Spinal cord (tissue), 10 donors: ENCODE measurements around the gene IGF2. TPM values are rescaled to one million over a fixed set of nuclear protein-coding genes. Genes with fewer than 3 reads are reported as not detected.

ENCODE experiments used
- DNase-seq, 6 donors: peaks; one replicate each; pipeline versions ENCODE4 v3.0.0 to v3.0.0-alpha.2; 2013 to 2015; ENCODE audit warnings: low spot score in 6 of 6, low read depth in 4 of 6
- H3K27ac ChIP-seq: one replicate; pipeline ENCODE4 v1.5.1; 2013; ENCODE audit warnings: low read depth, low read length, control low read depth
- H3K27me3 ChIP-seq: one replicate; pipeline ENCODE4 v1.6.1; 2013; ENCODE audit warnings: low read length; ENCODE audit not compliant: control insufficient read depth, insufficient read depth
- H3K36me3 ChIP-seq: one replicate; pipeline ENCODE4 v1.6.1; 2013; ENCODE audit warnings: low read length; ENCODE audit not compliant: control insufficient read depth, insufficient read depth
- H3K4me1 ChIP-seq: one replicate; pipeline ENCODE4 v1.6.1; 2013; ENCODE audit warnings: low read length; ENCODE audit not compliant: control insufficient read depth, insufficient read depth
- H3K4me3 ChIP-seq: one replicate; pipeline ENCODE4 v1.5.1; 2013; ENCODE audit warnings: low read depth, low read length, control low read depth
- H3K9me3 ChIP-seq: one replicate; pipeline ENCODE4 v1.6.1; 2013; ENCODE audit warnings: low read length; ENCODE audit not compliant: control insufficient read depth, insufficient read depth
- WGBS: methylation state at CpG from one replicate; pipeline ENCODE4 v1.1.5; 2013; ENCODE audit warnings: missing lambda C conversion rate; ENCODE audit not compliant: insufficient coverage; 5-methylcytosine and 5-hydroxymethylcytosine counted together
- polyA plus RNA-seq, 2 donors: library from polyadenylated mRNA; unstranded; fragments of 120-200 nt; gene quantifications; one replicate each; pipeline ENCODE4 v1.2.1, GENCODE V29; 2013; ENCODE audit not compliant: insufficient read length in 2 of 2
- total RNA-seq, 2 donors: library from RNA; depleted of rRNA in 1 of 2; stranded (reverse); fragments of 120-200 nt in 1 of 2; fragments of >200 nt in 1 of 2; gene quantifications; one replicate each; pipeline versions ENCODE4 v1.2.3 to v1.2.4, GENCODE V29; 2013 to 2014
- donor health status: healthy.

Gene IGF2
- total and polyA plus RNA-seq, 4 donors, result 132 to 558 (median 281) TPM

- no CpG with 5 or more reads among the region's 4 CpGs for WGBS
These were observed 20.5 kb downstream of the IGF2 start for GRCh38 chr11:2118677-2119076.

GRCh38 chr11:2116680-2117079, 22.5 kb downstream of the IGF2 start:
- H3K27ac ChIP-seq, result no peak overlapping the region
- H3K4me3 ChIP-seq, result no peak overlapping the region
- WGBS, result 100% methylated on average over 1 of the region's 1 CpG
- no peaks in the 10 kb centered on the region for H3K9me3 ChIP-seq
- H3K27me3 ChIP-seq, result peaks cover 5% of the 10 kb centered on the region
- H3K36me3 ChIP-seq, result no peaks in the 10 kb centered on the region
- no peaks in the 10 kb centered on the region for H3K4me1 ChIP-seq
- DNase-seq, result no peak

More at GRCh38 chr11:2118677-2119076, 20.5 kb downstream of the IGF2 start:
- Histone ChIP-seq H3K27me3 (peaks cover 8% of the 10 kb centered on the region), H3K36me3 (no peaks in the 10 kb centered on the region), H3K4me3 (no peak overlapping the region), H3K27ac (no peak overlapping the region), H3K9me3 (no peaks in the 10 kb centered on the region), H3K4me1 (peaks cover 7% of the 10 kb centered on the region)
- DNase-seq, result no peak

GRCh38 chr11:2115308-2115707, 23.9 kb downstream of the IGF2 start:
- H3K27me3 ChIP-seq, result peaks cover under 1% of the 10 kb centered on the region
- H3K4me1 ChIP-seq, result no peaks in the 10 kb centered on the region
- H3K4me3 ChIP-seq, result no peak overlapping the region
- no peak overlapping the region for H3K27ac ChIP-seq
- H3K9me3 ChIP-seq, result no peaks in the 10 kb centered on the region
- H3K36me3 ChIP-seq, result no peaks in the 10 kb centered on the region
- no peak for DNase-seq
- 87% methylated on average over 6 of the region's 12 CpGs for whole genome bisulfite sequencing

GRCh38 chr11:2114430-2115241, 24.6 kb downstream of the IGF2 start:
- WGBS, result 85% methylated on average over 30 of the region's 32 CpGs
- no peaks in the 10 kb centered on the region for H3K9me3 ChIP-seq
- no peak overlapping the region for H3K27ac ChIP-seq
- no peak for DNase-seq
- no peaks in the 10 kb centered on the region for H3K36me3 ChIP-seq
- H3K27me3 ChIP-seq, result no peaks in the 10 kb centered on the region
- H3K4me1 ChIP-seq, result peaks cover 2% of the 10 kb centered on the region
- H3K4me3 ChIP-seq, result no peak overlapping the region

- DNase-seq, result no peak
- H3K27me3 ChIP-seq, result no peaks in the 10 kb centered on the region
- no peak overlapping the region for H3K27ac ChIP-seq
- 58% methylated on average over 7 of the region's 11 CpGs for WGBS
- H3K4me1 ChIP-seq, result peaks cover 11% of the 10 kb centered on the region
- H3K9me3 ChIP-seq, result no peaks in the 10 kb centered on the region
- H3K4me3 ChIP-seq, result no peak overlapping the region
- no peaks in the 10 kb centered on the region for H3K36me3 ChIP-seq
These were observed 25.4 kb downstream of the IGF2 start for GRCh38 chr11:2113776-2114175.

GRCh38 chr11:2110521-2110920, 28.7 kb downstream of the IGF2 start:
- Histone ChIP-seq H3K27ac (no peak overlapping the region), H3K36me3 (no peaks in the 10 kb centered on the region), H3K9me3 (no peaks in the 10 kb centered on the region), H3K4me1 (peaks cover 12% of the 10 kb centered on the region), H3K4me3 (no peak overlapping the region), H3K27me3 (no peaks in the 10 kb centered on the region)
- 93% methylated on average over 10 of the region's 12 CpGs for WGBS
- DNase-seq, result no peak

- H3K27ac ChIP-seq, result peak overlapping the region; percentile 47
- H3K27me3 ChIP-seq, result no peaks in the 10 kb centered on the region
- H3K9me3 ChIP-seq, result no peaks in the 10 kb centered on the region
- no peak overlapping the region for H3K4me3 ChIP-seq
- no peaks in the 10 kb centered on the region for H3K36me3 ChIP-seq
- peaks cover 12% of the 10 kb centered on the region for H3K4me1 ChIP-seq
- DNase-seq, result no peak
- WGBS, result 44% methylated on average over 13 of the region's 14 CpGs
These were observed 29.6 kb downstream of the IGF2 start for GRCh38 chr11:2109541-2110019.

GRCh38 chr11:2108675-2109491, 30.3 kb downstream of the IGF2 start:
- 64% methylated on average over 21 of the region's 23 CpGs for WGBS
- Histone ChIP-seq H3K27me3 (no peaks in the 10 kb centered on the region), H3K9me3 (no peaks in the 10 kb centered on the region), H3K27ac (peak overlapping the region; percentile 33), H3K4me1 (peaks cover 12% of the 10 kb centered on the region), H3K36me3 (no peaks in the 10 kb centered on the region), H3K4me3 (no peak overlapping the region)
- no peak for DNase-seq

GRCh38 chr11:2107941-2108630, 31.1 kb downstream of the IGF2 start:
- H3K4me3 ChIP-seq, result no peak overlapping the region
- H3K27me3 ChIP-seq, result no peaks in the 10 kb centered on the region
- WGBS, result 90% methylated on average over 2 of the region's 8 CpGs
- no peak for DNase-seq
- H3K9me3 ChIP-seq, result no peaks in the 10 kb centered on the region
- H3K4me1 ChIP-seq, result peaks cover 12% of the 10 kb centered on the region
- H3K27ac ChIP-seq, result no peak overlapping the region
- no peaks in the 10 kb centered on the region for H3K36me3 ChIP-seq
